Breast epithelium (tissue), 4 donors: ENCODE data around the gene COPS2. TPM values are rescaled to one million over a fixed set of nuclear protein-coding genes. Genes with fewer than 3 reads are reported as not detected.
A peak's percentile ranks its signal among the peaks of the same experiment; 100 is the strongest.
"Not testable (repeated sequence)": the region's sequence is repeated elsewhere in the genome, so short reads cannot be mapped to it uniquely, and the experiment has no call there.

Experiments used
- DNase-seq, 2 donors: peaks; one replicate each; pipeline ENCODE4 v3.0.0-alpha.2; 2019; ENCODE audit warnings: low spot score in 2 of 2
- H3K27ac ChIP-seq, 2 donors: fragments of 200-600 bp; sonication (generic) in 1 of 2; one replicate each; pipeline ENCODE4 v1.5.1; 2016 to 2019; ENCODE audit warnings: mild to moderate bottlenecking in 1 of 2
- H3K27me3 ChIP-seq, 2 donors: fragments of 200-600 bp; sonication (generic) in 1 of 2; one replicate each; pipeline versions ENCODE4 v1.5.1 to v1.6.0; 2017 to 2019; ENCODE audit warnings: control low read depth in 1 of 2, mild to moderate bottlenecking in 1 of 2
- H3K36me3 ChIP-seq: fragments of 200-600 bp; one replicate; pipeline ENCODE4 v1.5.1; 2019
- H3K4me1 ChIP-seq, 2 donors: fragments of 200-600 bp; sonication (generic); one replicate each; pipeline ENCODE4 v1.5.1; 2016 to 2019; ENCODE audit warnings: control low read depth in 1 of 2
- H3K4me3 ChIP-seq, 3 donors: fragments of 200-600 bp; sonication (generic); 1 replicate in 2 of 3; 2 replicates in 1 of 3; pipeline ENCODE4 v1.5.1; 2016 to 2019; ENCODE audit warnings: mild to moderate bottlenecking in 3 of 3, moderate library complexity in 2 of 3
- H3K9me3 ChIP-seq, 2 donors: fragments of 200-600 bp; sonication (generic) in 1 of 2; one replicate each; pipeline ENCODE4 v1.5.1; 2016 to 2019; ENCODE audit warnings: control low read depth in 1 of 2
- POLR2A ChIP-seq: fragments of 450-650 bp; IDR thresholded peaks from one replicate; pipeline ENCODE4 v1.6.1; 2016; ENCODE audit warnings: antibody characterized with exemption, mild to moderate bottlenecking, moderate library complexity
- POLR2AphosphoS5 ChIP-seq, 3 donors: sonication (generic); formaldehyde crosslinking; IDR thresholded peaks; one replicate each; pipeline ENCODE4 v1.6.1; 2017; ENCODE audit warnings: antibody characterized with exemption in 3 of 3
- intact Hi-C: fragments of 100-400 bp; cut with DNase I; formaldehyde crosslinking; loops from one replicate; pipeline ENCODE4 v1.15.1; 2023; ENCODE audit warnings: low total_unique reads
- total RNA-seq, 3 donors: library from RNA; depleted of rRNA; stranded (reverse); fragments of >200 nt; gene quantifications; one replicate each; pipeline ENCODE4 v1.1.0, GENCODE V29; 2016
- TF ChIP-seq, protein P1 (sequence below), 3 donors: fragments of 450-650 bp; IDR thresholded peaks; one replicate each; pipeline ENCODE4 v1.5.1; 2016 to 2017; ENCODE audit warnings: antibody characterized with exemption in 3 of 3, mild to moderate bottlenecking in 3 of 3, moderate library complexity in 3 of 3

The COPS2 gene
- total RNA-seq, 3 donors from 2014 or later: 59.3 to 96.8 (median 75.5) TPM

DNA sequence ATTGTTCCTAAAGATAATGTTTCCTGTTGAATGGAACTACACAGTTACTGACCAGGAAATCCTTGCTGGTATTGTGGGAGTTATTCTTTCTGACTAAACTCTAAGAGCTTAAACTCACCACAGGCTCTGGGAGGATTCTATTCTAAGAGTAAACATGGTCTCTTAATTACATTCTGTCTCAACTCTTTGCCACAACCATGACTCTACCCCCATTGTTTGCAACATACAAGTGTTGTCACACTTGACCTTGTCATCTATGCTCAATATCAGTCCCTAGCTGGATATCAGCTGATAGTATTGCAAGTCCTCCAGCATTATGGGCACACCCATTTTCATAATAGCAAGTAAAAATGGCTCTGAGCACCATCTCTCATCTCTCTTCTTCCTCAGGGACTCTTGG, 79.5 kb downstream of the COPS2 start:
- Histone ChIP-seq H3K4me1 (no peaks in the 10 kb centered on the region), H3K9me3 (no peaks in the 10 kb centered on the region), H3K27ac (peak overlapping the region; percentile 1 to 54), H3K4me3 (no peak overlapping the region), H3K27me3 (no peaks in the 10 kb centered on the region), H3K36me3 (no peaks in the 10 kb centered on the region)
- no peak for TF ChIP-seq POLR2A
- no peak for TF ChIP-seq POLR2AphosphoS5 (IDR thresholded peaks at IDR 0.05)
- TF ChIP-seq, protein P1, sequence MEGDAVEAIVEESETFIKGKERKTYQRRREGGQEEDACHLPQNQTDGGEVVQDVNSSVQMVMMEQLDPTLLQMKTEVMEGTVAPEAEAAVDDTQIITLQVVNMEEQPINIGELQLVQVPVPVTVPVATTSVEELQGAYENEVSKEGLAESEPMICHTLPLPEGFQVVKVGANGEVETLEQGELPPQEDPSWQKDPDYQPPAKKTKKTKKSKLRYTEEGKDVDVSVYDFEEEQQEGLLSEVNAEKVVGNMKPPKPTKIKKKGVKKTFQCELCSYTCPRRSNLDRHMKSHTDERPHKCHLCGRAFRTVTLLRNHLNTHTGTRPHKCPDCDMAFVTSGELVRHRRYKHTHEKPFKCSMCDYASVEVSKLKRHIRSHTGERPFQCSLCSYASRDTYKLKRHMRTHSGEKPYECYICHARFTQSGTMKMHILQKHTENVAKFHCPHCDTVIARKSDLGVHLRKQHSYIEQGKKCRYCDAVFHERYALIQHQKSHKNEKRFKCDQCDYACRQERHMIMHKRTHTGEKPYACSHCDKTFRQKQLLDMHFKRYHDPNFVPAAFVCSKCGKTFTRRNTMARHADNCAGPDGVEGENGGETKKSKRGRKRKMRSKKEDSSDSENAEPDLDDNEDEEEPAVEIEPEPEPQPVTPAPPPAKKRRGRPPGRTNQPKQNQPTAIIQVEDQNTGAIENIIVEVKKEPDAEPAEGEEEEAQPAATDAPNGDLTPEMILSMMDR (IDR thresholded peaks at IDR 0.05): no peak
- intact Hi-C loops: no loop called here
- no peak for DNase-seq

GRCh38 chr15:49074589-49075287, 80.7 kb downstream of the COPS2 start:
- H3K4me3 ChIP-seq, H3K9me3 ChIP-seq, H3K4me1 ChIP-seq, intact Hi-C loops, H3K27ac ChIP-seq, H3K27me3 ChIP-seq, H3K36me3 ChIP-seq, DNase-seq: not testable (repeated sequence)

Other genes starting within 250 kb of the COPS2 start
- gene SHC4, start 191.7 kb downstream of the COPS2 start, total RNA-seq: 1 to 10 TPM in 2 of 3 donors, under 1 TPM in 1; 0.16 to 4.0 (median 1.3) TPM
- gene SECISBP2L, start 109.2 kb downstream of the COPS2 start, total RNA-seq: 10 to 100 TPM; 49.2 to 70.6 (median 62.3) TPM
- 10 to 100 TPM; 26.2 to 69.5 (median 64.1) TPM for gene GALK2, start 14.6 kb upstream of the COPS2 start, total RNA-seq